NCI-H510A treated with DMSO at 0.1 percent for 48 hours (cell line): ENCODE results near the gene TPP1.

Experiments used
- DNase-seq: peaks from one replicate; lab custom pipeline; 2025; lab: John Stamatoyannopoulos, UW

Gene TPP1

GRCh38 chr11:6646918-6647679 lies 27.9 kb upstream of the TPP1 start:
- no peak for DNase-seq

DNA sequence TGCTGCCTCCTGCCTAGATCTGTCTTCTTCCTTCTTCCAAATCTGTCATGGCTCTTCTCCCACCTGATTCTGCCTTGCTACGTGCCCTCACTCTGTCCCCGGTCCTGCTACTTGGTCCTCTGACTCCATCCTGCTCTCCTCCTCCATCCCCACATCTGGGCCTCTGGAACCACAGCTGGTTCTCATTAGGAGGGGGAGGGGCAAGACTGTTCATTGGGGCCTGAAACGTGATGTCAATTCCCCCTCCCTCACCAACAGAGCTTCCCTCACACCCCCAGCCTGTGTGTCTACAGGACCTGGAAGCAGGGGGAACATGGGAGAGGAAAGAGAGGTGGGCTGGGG lies 27.3 kb upstream of the TPP1 start:
- DNase-seq = no peak

- no peak for DNase-seq
These were observed 26.8 kb upstream of the TPP1 start for GRCh38 chr11:6646071-6646470.

- no peak for DNase-seq
These were observed 23.7 kb upstream of the TPP1 start for GRCh38 chr11:6642957-6643356.

DNA sequence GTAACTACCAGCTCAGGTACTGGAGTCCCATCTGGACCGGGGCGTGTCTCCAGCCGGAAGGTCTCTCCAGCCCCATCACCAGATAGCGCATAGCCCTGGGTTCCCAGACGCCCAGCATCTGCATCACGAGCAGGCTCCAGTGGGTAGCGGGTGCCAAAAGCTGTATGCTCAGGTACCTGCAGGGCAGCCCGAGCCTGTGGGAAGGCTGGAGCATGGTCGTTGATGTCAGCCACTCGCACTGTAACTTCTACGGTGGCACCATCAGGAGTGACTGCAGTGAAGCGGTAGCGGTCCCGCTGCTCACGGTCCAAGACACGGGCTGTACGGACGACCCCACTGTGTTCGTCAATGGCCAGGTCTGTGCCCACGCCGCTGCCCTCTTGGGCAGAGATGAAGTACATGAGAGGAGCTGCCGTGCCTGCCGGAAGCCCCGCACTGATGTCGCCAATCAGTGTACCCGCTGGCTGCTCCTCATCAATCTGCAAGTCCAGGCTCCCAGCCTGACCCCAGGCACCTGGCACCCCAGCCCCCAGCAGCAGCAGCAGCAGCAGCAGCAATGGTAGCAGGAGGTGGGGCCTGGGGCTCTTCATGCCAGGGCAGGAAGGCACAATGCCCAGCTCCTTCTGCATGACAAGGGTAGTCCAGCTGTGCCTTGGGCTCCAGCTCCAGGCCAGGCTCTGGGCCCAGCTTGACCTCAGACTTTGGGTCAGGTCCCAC lies 21.9 kb upstream of the TPP1 start:
- no peak for DNase-seq

- DNase-seq = no peak
These were observed 21.1 kb upstream of the TPP1 start for GRCh38 chr11:6640036-6640984.

DNA sequence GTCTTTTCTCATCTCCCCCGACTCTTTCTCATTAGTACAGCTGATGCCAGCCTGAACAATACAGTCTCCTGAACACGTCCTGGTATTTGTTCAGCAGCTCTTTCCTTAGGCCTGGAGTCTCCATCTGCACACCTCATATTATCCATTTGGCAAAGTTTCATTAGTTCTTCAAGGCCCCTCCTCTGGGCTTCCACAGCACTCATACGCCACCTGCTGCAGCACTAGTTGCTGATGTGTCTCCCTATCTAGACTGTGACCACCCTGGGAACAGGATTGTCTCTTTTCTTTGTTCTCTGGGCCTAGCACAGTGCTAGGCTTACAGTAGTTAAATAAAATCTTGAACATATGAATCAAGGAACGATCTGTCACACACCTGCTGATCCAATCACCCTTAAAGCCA lies 19.2 kb upstream of the TPP1 start:
- no peak for DNase-seq

DNA sequence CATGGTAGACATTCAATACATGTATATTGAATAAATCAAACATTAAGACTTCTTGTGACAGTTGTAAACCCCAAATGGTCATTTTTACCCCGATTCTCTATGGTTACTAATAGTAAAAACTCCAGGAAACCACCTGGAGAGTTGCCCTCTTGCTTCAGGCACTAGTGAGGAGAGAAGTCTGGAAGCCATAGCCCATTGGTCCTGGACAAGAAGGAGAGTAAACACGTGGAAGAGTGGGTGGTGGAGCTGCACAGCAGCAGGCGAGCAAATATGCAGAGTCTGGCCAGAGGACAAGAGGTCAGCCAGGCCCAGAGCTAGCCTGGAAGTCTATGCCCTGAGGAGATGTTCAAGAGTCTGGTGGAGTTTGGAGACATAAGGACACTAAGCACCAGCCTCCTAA lies 18.6 kb upstream of the TPP1 start:
- no peak for DNase-seq

DNA sequence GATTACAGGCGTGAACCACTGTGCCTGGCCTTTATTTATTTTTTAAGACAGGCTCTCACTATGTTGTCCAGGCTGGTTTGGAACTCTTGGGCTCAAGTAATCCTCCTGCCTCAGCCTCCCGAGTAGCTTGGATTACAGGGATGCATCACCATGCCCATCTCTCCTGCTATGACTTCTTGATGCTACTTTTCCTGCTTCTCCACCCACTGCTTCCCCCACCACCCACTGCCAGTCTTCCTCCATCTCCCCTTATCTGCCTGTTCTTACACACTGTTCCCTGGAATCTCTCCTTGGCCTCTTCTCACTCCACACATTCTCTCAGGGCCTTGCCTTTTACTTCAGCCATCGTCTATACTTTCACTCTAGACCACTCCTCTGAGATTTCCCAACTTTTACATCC lies 17.3 kb upstream of the TPP1 start:
- DNase-seq = no peak

- no peak for DNase-seq
These were observed 16.1 kb upstream of the TPP1 start for GRCh38 chr11:6635082-6635932.

DNA sequence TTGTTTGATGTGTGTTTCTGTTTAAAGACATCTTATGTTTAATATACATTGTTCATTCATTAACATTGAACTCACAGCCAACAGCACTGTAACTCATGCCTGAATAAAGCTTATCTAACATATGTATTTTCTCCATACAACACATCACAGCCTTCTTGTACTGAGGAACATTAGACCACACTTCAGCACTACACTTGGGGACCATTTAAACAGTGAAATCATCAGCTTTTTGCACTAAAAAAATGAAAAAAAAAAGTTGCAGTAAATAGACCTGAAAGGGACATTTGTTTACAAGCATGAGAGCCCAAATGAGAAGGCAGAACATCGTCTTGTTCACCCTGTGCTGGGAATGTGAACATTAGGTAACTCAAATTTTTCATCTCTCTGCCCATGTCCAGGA lies 15.3 kb upstream of the TPP1 start:
- DNase-seq = no peak

DNA sequence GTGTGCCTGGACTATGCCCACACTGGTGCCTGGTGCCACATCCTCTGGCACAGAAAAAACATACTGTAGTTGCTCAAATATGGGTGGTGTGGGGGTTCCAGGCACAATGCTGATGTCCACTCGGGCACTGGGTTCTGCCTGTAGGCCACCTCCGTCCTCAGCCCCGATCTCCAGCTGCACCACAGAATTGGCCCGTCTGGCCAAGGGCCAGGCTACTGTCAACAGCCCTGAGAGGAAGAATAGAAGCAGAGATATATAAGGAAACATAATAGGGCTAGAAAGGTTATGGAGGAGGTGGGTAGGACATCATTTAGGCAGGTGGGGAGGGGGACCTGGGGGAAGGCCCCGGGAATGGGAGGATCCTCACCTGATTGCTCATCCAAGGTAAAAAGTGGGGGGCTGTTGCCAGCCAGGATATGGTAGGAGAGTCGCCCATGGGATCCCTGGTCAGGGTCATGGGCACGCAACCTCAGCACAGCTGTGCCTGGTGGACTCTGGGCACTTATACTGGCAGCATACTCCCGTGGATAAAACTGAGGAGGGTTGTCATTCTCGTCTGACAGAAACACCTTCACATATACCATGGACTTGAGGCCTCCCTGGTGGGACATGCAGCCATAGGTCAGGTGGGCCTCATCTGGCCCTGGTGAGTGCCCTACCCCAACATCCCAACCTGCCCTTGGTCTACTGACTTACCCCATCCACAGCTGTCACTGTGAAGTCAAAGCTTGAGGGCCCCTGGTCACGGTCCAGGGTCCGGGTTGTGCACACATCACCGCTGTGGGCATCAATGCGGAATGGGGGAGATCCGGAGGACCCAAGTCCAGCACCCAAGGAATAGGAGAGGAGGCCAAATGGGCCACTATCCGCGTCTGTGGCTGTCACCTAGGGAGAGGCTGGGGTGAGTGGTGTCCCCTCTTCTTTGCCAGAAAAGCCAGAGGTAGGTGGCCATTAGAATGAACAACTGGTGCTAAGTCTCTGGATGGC lies 14.5 kb upstream of the TPP1 start:
- no peak for DNase-seq

DNA sequence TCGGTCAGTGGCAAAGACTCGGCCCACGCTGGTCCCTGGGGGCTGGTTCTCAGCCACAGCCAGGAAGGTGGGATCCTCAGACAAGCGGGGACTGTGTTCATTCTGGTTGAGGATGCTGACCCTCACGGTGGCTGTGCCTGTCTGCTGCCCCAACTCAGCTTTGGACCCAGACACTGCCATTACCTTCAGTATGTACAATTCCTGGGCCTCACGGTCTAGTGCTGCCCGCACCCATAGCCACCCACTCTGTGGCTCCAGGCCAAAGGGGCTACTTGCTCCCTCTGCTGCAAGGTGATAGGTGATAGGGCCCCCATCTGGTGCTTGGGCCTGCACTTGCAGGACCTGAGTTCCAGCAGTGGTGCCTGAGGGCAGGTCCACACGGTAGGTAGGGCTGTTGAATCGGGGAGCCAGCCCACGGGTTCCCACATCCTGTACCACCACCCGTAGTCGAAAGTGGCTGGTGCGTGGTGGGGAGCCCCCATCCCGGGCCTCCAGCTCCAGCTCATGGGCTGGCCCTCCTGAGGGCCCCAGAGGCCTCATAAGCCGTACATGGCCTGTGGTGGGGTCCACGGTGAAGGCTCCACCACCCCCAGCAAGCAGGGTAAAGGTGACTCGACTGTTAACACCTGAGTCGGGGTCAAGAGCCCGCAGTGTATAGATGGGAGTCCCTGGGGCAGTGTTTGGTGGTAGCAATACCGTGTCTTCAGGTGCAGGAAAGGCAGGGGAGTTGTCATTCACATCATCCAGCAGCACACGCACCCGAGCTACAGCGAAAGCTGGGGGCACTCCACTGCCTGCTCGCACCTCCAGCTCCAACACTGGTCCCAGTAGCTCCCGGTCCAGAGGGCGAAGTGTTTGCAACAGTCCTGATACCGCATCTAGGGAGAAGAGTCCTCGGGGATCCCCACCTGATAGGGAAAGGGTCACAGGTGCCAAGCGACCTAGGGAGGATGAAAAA lies 13.2 kb upstream of the TPP1 start:
- no peak for DNase-seq

- DNase-seq = no peak
These were observed 12.2 kb upstream of the TPP1 start for GRCh38 chr11:6631361-6631890.

GRCh38 chr11:6630632-6631291 lies 11.5 kb upstream of the TPP1 start:
- DNase-seq = no peak

- DNase-seq = peak; percentile 30
These were observed 10.8 kb upstream of the TPP1 start for GRCh38 chr11:6629892-6630631.

- DNase-seq = no peak
These were observed 10.3 kb upstream of the TPP1 start for GRCh38 chr11:6629573-6629891.

GRCh38 chr11:6628526-6628925 lies 9.3 kb upstream of the TPP1 start:
- DNase-seq = no peak
